Vagina (tissue), 2 donors: Measurements from ENCODE around the gene PRPF6. TPM values are rescaled to one million over a fixed set of nuclear protein-coding genes. Genes with fewer than 3 reads are reported as not detected.

Source experiments
- DNase-seq, 2 donors: peaks; one replicate each; pipeline ENCODE4 v3.0.0-alpha.2; 2017; ENCODE audit errors: extremely low spot score in 2 of 2
- H3K27ac ChIP-seq: fragments of 200-600 bp; sonication (generic); one replicate; pipeline ENCODE4 v1.5.1; 2019
- H3K27me3 ChIP-seq: fragments of 200-600 bp; sonication (generic); one replicate; pipeline ENCODE4 v1.5.1; 2019
- H3K36me3 ChIP-seq, 2 donors: fragments of 200-600 bp; sonication (generic); one replicate each; pipeline ENCODE4 v1.5.1; 2017 to 2019
- H3K4me1 ChIP-seq: fragments of 200-600 bp; sonication (generic); one replicate; pipeline ENCODE4 v1.5.1; 2019
- H3K4me3 ChIP-seq, 2 donors: fragments of 200-600 bp; sonication (generic); 1 replicate in 1 of 2; 2 replicates in 1 of 2; pipeline ENCODE4 v1.5.1; 2016 to 2019
- H3K9me3 ChIP-seq: fragments of 200-600 bp; sonication (generic); one replicate; pipeline ENCODE4 v1.5.1; 2019
- POLR2A ChIP-seq, 2 donors: fragments of 450-650 bp; IDR thresholded peaks; one replicate each; pipeline ENCODE4 v1.6.1; 2017; ENCODE audit warnings: antibody characterized with exemption in 2 of 2, mild to moderate bottlenecking in 2 of 2, moderate library complexity in 2 of 2
- POLR2AphosphoS5 ChIP-seq, 2 donors: sonication (generic); formaldehyde crosslinking; IDR thresholded peaks; one replicate each; pipeline ENCODE4 v1.9.0; 2017; ENCODE audit warnings: antibody characterized with exemption in 2 of 2, mild to moderate bottlenecking in 2 of 2, low read depth in 1 of 2; ENCODE audit not compliant: insufficient read depth in 1 of 2
- intact Hi-C: fragments of 100-400 bp; cut with DNase I; formaldehyde crosslinking; loops from one replicate; pipeline ENCODE4 v1.15.1; 2023
- total RNA-seq: library from RNA; depleted of rRNA; stranded (reverse); fragments of >200 nt; gene quantifications from one replicate; pipeline ENCODE4 v1.2.3, GENCODE V29; 2016
- TF ChIP-seq, protein P1 (sequence below), 3 experiments: fragments of 450-650 bp in 2 of 3; fragments of 200-600 bp in 1 of 3; sonication (generic) in 1 of 3; IDR thresholded peaks; one replicate each; pipeline ENCODE4 v1.5.1; 2017 to 2019; ENCODE audit warnings: antibody characterized with exemption in 3 of 3, mild to moderate bottlenecking in 2 of 3, moderate library complexity in 2 of 3

PRPF6 gene
- total RNA-seq, 1 donor from 2014 or later: 50.6 TPM

DNA sequence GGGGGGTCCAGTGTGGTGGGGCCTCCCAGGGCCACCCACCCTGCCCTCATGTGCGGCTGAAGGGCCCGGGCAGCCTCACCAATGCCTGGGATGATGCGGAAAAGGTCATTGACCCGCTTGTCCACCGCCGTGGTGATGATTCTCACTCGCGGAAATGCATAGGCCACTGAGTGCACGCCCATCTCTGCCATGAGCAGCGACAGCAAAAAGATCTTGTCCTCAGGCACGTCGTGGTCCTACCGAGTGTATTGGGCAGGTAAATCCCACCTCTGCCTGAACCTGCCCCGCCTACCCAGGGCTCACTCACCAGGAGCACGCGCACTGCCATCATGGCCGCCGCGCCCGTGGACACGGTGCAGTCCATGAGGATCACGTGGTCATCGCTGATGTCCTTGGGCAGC lies 40.9 kb upstream of the PRPF6 start:
- H3K36me3 ChIP-seq: peaks cover 0 to 58% of the 10 kb centered on the region in 2 donors
- no peak overlapping the region for H3K27ac ChIP-seq
- intact Hi-C loops: no loop called here
- H3K4me1 ChIP-seq: peaks cover 26% of the 10 kb centered on the region
- DNase-seq: no peak
- no peaks in the 10 kb centered on the region for H3K27me3 ChIP-seq
- H3K9me3 ChIP-seq: no peaks in the 10 kb centered on the region
- no peak overlapping the region for H3K4me3 ChIP-seq
- TF ChIP-seq POLR2AphosphoS5 (IDR thresholded peaks at IDR 0.05; ENCODE audit: insufficient read depth in 1 of 2, low read depth in 1 of 2) (no peak), POLR2A (IDR thresholded peaks at IDR 0.05) (no peak)
- TF ChIP-seq, protein P1, sequence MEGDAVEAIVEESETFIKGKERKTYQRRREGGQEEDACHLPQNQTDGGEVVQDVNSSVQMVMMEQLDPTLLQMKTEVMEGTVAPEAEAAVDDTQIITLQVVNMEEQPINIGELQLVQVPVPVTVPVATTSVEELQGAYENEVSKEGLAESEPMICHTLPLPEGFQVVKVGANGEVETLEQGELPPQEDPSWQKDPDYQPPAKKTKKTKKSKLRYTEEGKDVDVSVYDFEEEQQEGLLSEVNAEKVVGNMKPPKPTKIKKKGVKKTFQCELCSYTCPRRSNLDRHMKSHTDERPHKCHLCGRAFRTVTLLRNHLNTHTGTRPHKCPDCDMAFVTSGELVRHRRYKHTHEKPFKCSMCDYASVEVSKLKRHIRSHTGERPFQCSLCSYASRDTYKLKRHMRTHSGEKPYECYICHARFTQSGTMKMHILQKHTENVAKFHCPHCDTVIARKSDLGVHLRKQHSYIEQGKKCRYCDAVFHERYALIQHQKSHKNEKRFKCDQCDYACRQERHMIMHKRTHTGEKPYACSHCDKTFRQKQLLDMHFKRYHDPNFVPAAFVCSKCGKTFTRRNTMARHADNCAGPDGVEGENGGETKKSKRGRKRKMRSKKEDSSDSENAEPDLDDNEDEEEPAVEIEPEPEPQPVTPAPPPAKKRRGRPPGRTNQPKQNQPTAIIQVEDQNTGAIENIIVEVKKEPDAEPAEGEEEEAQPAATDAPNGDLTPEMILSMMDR (IDR thresholded peaks at IDR 0.05): no peak

DNA sequence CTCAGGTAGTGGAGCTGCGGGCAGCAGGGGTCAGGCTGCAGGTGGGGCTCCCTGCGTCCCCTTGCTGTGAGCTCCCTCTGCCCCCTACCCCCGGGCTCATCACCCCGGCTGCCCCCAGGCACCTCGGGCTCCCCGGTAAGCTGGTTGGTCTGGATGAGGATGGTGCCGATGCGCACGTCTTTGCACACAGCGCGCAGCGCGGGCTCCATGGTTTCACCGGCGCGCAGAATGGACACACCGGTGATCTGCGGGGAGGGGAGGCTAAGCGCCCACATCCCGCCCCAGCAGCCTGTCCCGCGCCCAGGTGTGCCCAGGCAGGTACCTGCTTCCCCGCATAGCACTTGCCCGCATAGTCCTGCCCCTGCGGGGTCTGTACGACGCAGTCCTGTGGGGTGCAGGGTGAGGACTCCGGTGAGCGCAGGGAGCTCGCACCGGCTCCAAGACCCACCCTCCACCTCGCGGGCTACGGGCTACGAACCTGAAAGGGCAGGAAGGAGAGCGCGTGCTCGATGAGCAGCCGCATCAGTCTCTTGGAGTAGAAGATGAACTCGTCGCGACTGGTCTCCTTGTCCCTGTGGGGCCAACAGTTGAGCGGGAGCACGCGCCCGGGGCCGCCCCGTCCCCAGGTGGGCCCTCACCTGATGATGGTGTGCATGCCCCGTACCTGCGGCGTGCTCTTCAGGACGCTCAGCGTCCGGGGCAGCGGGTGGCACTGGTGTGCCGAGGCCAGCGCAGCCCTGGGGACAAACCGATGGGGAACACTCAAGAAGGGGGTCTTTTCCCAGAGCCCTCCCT lies 40.3 kb upstream of the PRPF6 start:
- no peak for DNase-seq
- Histone ChIP-seq H3K4me1 (peaks cover 26% of the 10 kb centered on the region), H3K4me3 (no peak overlapping the region), H3K9me3 (no peaks in the 10 kb centered on the region), H3K27ac (no peak overlapping the region), H3K36me3 (peaks cover 0 to 63% of the 10 kb centered on the region in 2 donors), H3K27me3 (no peaks in the 10 kb centered on the region)
- intact Hi-C loops: no loop called here
- TF ChIP-seq, protein P1 (IDR thresholded peaks at IDR 0.05): no peak
- no peak for TF ChIP-seq POLR2A (IDR thresholded peaks at IDR 0.05)
- no peak for TF ChIP-seq POLR2AphosphoS5 (IDR thresholded peaks at IDR 0.05; ENCODE audit: insufficient read depth in 1 of 2, low read depth in 1 of 2)

DNA sequence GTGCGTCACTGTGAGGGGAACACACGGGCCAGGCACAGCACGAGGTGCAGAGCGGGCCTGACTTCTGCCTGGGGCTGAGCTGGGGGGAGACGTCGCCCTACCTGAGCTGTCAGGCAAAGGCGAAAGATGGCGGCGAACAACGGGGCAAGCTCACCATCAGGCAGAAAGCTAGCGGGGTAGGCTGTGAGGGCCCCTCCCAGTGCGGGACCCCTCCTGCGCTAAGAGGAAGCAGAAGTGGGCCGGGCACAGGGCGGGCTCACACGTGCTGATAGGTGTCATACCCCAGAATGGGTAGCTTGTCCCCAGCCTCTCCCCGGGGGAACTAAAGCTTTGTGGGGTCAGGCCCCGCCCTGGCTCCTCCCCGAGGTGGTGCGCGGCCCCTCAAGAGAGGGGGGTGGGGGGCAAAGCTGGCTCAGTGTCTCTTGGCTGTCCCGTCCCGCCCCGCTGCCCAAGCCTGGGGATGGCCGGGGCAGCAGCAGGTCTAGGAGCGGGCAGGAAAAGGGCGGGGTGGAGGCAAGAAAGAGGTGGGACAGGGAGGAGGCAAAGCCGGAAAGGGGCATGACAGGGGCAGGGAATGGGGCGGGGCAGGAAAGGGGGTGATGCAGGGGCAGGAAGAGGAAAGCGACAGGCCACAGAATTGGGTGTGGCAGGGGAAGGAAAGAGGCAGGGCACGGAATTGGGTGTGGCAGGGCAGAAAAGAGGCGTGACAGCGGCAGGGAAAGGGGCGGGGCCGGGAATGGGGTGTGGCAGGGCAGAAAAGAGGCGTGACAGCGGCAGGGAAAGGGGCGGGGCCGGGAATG lies 39.5 kb upstream of the PRPF6 start:
- peaks cover 26% of the 10 kb centered on the region for H3K4me1 ChIP-seq
- H3K27me3 ChIP-seq: no peaks in the 10 kb centered on the region
- no peak overlapping the region for H3K4me3 ChIP-seq
- H3K9me3 ChIP-seq: no peaks in the 10 kb centered on the region
- peak overlapping the region; percentile 44 for H3K27ac ChIP-seq
- H3K36me3 ChIP-seq: peaks cover 0 to 71% of the 10 kb centered on the region in 2 donors
- no peak for DNase-seq
- TF ChIP-seq POLR2A (IDR thresholded peaks at IDR 0.05) (no peak), POLR2AphosphoS5 (IDR thresholded peaks at IDR 0.05; ENCODE audit: insufficient read depth in 1 of 2, low read depth in 1 of 2) (no peak)
- TF ChIP-seq, protein P1 (IDR thresholded peaks at IDR 0.05): no peak
- intact Hi-C loops: no loop called here

DNA sequence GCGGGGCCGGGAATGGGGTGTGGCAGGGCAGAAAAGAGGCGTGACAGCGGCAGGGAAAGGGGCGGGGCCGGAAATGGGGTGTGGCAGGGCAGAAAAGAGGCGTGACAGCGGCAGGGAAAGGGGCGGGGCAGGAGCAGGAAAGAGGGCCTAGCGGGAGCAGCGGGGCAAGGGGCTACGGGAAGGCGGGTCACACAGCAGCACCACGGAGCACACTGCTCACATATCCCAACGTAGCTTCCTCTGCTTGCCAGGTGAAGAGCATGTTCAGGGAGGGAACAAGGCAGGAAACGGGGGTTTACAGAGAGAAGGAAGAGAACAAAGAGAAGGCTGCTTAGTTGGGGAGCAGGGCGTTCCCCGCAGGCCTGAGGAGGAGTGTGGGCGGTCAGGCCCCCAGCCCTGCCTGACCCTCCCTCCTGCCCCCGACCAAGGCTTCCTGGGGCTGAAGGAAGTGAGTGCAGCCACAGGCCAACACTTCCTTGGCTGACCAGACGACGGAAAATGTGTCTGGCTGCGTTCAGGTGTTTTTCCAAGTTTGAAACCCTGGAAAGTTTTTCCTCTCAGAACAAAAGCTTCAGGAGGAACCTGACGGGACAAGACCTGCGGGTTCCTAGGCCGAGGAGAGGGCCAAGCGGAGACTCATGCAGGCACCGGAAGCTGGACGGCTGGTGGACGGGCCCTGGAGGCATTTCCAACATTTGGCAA lies 38.5 kb upstream of the PRPF6 start:
- Histone ChIP-seq H3K27ac (peak overlapping the region; percentile 61), H3K9me3 (no peaks in the 10 kb centered on the region), H3K4me3 (no peak overlapping the region), H3K36me3 (peaks cover 0 to 71% of the 10 kb centered on the region in 2 donors), H3K27me3 (no peaks in the 10 kb centered on the region), H3K4me1 (peaks cover 32% of the 10 kb centered on the region)
- intact Hi-C loops: no loop called here
- DNase-seq: no peak
- TF ChIP-seq POLR2A (IDR thresholded peaks at IDR 0.05) (no peak), POLR2AphosphoS5 (IDR thresholded peaks at IDR 0.05; ENCODE audit: insufficient read depth in 1 of 2, low read depth in 1 of 2) (peak in 1 of 2 donors; percentile 39)
- TF ChIP-seq, protein P1 (IDR thresholded peaks at IDR 0.05): no peak
